GM10248 (cell line): ENCODE results near the gene PDE6H.

Experiments
- CTCF ChIA-PET: fragments of 300-600 bp; sonication (Branson Sonifier 250); formaldehyde crosslinking; extraction: SDS; loops from one replicate; lab custom pipeline; 2021; ENCODE audit warnings: antibody characterized with exemption; lab: Yijun Ruan, JAX
- POLR2A ChIA-PET: fragments of 350-650 bp; sonication (Branson Sonifier 250); formaldehyde crosslinking; extraction: SDS; loops from one replicate; lab custom pipeline; 2020; ENCODE audit warnings: antibody characterized with exemption; lab: Yijun Ruan, JAX
- DNase-seq: peaks from one replicate; pipeline ENCODE4 v3.0.0; 2012; ENCODE audit errors: extremely low spot score
- TF ChIP-seq, protein P1 (sequence below): IDR thresholded peaks from 2 replicates; pipeline ENCODE4 v1.5.1; 2012; ENCODE audit warnings: mild to moderate bottlenecking, low read depth; ENCODE audit errors: extremely low read depth, missing control alignments, control extremely low read depth

The PDE6H gene

DNA sequence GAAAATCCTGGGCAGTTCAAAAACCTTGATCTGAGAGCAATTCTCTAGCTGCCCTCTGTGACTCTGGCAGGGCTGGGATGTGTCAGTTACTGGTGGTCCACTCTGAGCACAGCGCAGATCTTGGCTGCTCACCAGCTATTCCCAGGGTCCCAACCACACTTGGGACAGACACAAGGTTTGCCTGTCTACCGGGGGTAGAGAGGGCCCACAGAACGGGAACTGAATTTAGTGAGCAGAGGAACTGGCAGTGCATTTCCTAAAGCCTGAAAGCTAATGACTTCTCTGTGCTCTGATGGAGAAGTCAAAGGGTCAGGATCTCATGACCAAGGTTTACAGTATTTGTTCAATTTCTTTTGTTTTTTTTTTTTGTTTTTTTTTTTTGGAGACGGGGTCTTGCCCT is 2.6 kb downstream of the PDE6H start:
- ChIA-PET POLR2A (no interaction called here), CTCF (interaction anchor here (1.2 kb wide), 1 partner anchor 20 kb away, joined by 3 read pairs; no protein-coding TSS in a partner anchor)
- no peak for DNase-seq
- TF ChIP-seq, protein P1, sequence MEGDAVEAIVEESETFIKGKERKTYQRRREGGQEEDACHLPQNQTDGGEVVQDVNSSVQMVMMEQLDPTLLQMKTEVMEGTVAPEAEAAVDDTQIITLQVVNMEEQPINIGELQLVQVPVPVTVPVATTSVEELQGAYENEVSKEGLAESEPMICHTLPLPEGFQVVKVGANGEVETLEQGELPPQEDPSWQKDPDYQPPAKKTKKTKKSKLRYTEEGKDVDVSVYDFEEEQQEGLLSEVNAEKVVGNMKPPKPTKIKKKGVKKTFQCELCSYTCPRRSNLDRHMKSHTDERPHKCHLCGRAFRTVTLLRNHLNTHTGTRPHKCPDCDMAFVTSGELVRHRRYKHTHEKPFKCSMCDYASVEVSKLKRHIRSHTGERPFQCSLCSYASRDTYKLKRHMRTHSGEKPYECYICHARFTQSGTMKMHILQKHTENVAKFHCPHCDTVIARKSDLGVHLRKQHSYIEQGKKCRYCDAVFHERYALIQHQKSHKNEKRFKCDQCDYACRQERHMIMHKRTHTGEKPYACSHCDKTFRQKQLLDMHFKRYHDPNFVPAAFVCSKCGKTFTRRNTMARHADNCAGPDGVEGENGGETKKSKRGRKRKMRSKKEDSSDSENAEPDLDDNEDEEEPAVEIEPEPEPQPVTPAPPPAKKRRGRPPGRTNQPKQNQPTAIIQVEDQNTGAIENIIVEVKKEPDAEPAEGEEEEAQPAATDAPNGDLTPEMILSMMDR, result no peak

DNA sequence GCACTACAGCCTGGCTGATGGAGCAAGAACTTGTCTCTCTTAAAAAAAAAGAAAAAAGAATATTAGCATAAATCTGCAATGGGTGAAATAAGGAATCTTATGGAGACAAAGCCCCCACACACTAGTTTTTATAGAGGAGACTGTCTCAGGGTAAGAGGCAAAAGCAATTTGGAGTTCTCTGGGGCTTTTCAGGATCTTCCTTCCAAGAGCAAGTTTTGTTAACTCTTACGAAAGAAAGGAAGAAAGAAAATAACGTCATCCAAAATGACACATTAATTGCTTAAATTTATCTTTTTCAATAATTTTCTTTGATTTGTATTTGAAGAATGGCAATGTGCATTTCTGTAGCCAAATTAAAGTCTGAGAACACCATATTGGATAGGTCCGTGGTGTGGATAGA is 3.8 kb downstream of the PDE6H start:
- ChIA-PET POLR2A (no interaction called here), CTCF (interaction anchor here (2.0 kb wide), 1 partner anchor 16 kb away, joined by 5 read pairs; no protein-coding TSS in a partner anchor)
- no peak for DNase-seq
- TF ChIP-seq, protein P1, result no peak

DNA sequence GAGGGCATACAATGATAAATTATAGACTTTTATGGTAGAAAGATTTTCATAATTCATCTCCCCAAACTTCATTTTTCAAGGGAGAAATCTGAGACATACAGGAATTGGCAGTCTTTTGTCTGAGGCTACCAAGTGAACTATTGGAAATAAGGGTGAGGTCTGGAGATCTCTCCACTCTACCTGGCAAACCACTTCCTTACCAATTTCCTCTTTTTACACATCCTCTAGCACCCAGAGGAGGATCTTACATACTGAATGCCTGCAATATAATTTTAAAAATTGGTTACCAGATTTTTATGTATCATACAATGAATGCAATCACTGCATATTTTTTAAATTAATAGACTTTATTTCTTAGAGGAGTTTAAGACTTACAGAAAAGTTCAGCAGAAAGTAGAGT is 6.6 kb downstream of the PDE6H start:
- DNase-seq, result no peak
- ChIA-PET CTCF (interaction anchor here (1.4 to 2.2 kb wide), 2 partner anchors 16 to 205 kb away, joined by 3 to 8 read pairs; no protein-coding TSS in a partner anchor), POLR2A (no interaction called here)
- TF ChIP-seq, protein P1, result no peak

DNA sequence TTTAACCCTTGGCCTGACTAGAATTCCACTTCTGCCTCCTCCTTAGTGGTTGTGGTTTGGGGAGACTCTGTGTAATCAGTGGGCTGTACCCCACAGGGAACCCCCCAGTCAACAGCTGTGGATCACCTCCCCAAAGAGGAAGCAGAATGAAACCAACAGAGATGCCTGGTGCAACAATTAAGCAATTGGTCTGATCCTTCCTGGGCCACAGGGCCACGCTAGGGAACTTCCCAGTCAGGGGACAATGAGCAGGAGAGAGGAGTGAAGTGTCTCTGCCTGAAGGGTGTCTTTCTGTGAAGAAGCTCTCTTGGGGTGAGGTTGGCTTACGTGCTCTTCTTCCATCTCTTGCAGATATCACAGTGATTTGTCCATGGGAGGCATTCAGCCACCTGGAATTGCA is 8.2 kb downstream of the PDE6H start:
- no peak for DNase-seq
- TF ChIP-seq, protein P1, result no peak
- ChIA-PET POLR2A (no interaction called here), CTCF (interaction anchor here (1.3 to 2.2 kb wide), 6 partner anchors 9 to 21 kb away, joined by 3 to 8 read pairs (median 4); no protein-coding TSS in a partner anchor)

DNA sequence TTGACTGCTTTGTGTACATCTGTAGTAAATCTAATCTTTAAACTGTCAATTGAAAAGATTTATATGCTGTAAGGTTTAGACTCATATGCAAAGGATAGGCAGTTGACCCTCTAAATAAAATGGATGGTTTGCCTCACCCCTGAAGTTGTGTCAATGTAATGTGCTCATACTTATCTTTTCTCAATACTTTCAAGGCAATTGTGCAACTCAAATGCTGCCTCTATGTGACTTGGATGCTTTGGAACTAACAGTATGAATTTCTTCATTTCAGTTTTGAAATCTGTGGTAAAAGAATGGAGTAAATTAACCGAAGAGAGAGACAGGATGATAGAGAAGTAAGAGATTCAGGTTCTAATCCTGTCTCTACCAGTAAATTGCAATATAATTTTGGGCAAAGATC is 9.7 kb downstream of the PDE6H start:
- TF ChIP-seq, protein P1, result no peak
- ChIA-PET CTCF (interaction anchor here (1.4 to 3.2 kb wide), 2 partner anchors 13 to 213 kb away, joined by 4 to 17 read pairs; no protein-coding TSS in a partner anchor), POLR2A (interaction anchor here (0.6 kb wide), 1 partner anchor 113 kb away, joined by 3 read pairs; no protein-coding TSS in a partner anchor)

DNA sequence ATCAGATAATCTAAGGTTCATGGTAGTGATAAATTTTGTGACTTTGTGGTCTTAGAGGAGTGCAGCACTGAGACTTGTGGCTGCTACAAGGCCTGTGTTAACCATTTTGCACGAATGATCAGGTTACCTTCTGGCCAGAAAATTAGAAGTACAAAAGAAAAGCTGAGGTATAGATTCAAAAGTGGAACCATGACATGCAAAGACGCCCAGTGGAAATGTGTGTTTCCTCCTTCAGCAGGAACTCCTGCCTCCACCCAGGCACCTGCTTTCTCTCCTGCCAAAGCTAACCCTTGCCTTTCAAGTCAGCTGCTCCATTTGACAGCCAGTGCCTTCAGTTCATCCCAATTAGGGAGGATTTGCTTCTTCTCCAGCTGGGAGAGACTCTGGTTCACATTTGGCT is 10.1 kb downstream of the PDE6H start:
- peak; percentile 15 for DNase-seq
- TF ChIP-seq, protein P1, result no peak
- ChIA-PET CTCF (interaction anchor here (1.0 to 3.2 kb wide), 3 partner anchors 9 to 214 kb away, joined by 4 to 17 read pairs (median 4); no protein-coding TSS in a partner anchor), POLR2A (interaction anchor here (0.6 kb wide), 1 partner anchor 11 kb away, joined by 7 read pairs; no protein-coding TSS in a partner anchor)

More for the DNA sequence above, 9.7 kb downstream of the PDE6H start:
- DNase-seq, result no peak

DNA sequence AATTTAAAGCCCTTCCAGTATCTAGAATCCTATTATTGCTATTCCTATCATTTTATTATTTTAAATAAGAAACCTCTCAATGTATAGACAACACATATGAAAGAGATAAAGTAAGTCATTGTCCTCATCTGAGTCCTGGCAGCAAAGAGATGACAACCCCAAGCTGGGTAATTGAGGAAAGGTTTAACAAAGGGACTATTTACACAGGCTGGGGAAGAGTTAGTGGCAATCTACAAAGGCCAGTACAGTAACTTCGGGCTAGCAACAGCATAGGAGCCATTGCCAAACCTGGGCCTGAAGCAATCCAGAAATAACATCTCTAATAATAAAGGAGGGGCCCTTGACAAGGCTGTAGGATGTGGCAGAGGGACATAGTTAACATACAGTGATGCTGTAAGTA is 11.2 kb downstream of the PDE6H start:
- CTCF ChIA-PET, result interaction anchor here (1.4 to 3.2 kb wide), 3 partner anchors 11 to 215 kb away, joined by 3 to 17 read pairs (median 4); no protein-coding TSS in a partner anchor
- POLR2A ChIA-PET, result no interaction called here

More for the DNA sequence above, 11.2 kb downstream of the PDE6H start:
- TF ChIP-seq, protein P1, result no peak
- no peak for DNase-seq
